HG03457 (cell line): ENCODE measurements around the gene SYT8.

Source experiments
- ATAC-seq: cut with Tn5 transposase; IDR thresholded peaks from one replicate; pipeline ENCODE4 v1.9.1; 2021; ENCODE audit warnings: moderate number of reproducible peaks; ENCODE audit not compliant: unreplicated experiment

Gene SYT8

DNA sequence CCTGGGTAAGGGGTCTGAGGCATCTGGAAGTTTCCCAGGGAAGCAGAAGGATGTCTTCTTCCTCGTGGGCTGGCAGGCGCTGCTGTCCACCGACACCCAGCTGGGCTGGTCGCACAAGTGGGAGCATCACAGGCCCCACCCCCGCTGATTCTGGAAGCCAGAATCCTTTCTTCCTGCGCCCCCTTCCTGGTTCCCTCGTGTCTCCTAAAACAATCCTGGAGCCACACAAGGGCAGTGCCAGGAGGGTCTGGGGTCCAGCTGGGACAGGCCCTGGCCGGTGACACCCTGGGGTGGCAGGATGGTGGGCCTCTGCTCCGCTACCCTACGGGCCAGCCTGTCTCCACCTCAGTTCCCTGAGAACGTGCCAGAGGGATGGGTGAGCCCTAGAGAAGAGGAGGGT, 22.3 kb downstream of the SYT8 start:
- no peak for ATAC-seq

DNA sequence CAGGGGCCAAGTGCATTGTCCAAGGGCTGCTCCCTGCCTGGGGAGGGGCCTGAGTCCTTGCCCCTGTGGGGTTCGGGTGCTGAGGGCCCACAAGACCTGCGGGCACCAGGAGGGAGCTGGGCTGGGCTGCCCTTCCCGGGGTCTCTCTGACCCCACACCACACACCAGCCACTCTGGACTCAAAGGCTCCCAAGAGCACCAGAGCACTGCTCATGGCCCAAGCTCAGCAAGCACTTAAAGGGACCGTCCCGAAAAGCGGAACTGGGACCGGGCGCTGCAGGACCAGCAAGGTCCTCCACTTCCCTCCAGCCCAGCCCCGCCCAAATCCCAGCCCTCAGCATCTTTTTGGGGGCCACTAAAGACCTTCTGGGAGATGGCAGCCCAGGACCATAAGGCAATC, 23.4 kb downstream of the SYT8 start:
- ATAC-seq = no peak

DNA sequence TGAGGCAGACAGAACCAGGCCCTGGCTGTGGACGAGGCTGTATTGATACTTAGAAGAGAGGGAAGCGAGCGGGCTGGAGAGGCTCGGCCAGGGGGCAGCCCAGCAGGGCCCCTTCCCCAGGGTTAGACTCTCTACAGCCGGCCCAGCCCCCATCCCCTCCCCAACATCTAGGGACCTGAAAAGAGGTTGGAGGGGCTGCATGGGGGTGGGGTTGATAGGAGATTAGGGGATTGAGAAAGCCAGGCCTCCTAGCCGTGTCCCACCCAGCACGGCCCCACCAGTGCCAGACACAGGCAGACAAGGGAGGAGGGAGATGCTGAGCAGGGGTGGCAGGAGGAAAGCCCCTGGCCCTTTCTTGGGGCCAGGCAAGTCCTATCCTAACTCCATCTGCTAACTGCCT, 23.8 kb downstream of the SYT8 start:
- ATAC-seq = no peak

DNA sequence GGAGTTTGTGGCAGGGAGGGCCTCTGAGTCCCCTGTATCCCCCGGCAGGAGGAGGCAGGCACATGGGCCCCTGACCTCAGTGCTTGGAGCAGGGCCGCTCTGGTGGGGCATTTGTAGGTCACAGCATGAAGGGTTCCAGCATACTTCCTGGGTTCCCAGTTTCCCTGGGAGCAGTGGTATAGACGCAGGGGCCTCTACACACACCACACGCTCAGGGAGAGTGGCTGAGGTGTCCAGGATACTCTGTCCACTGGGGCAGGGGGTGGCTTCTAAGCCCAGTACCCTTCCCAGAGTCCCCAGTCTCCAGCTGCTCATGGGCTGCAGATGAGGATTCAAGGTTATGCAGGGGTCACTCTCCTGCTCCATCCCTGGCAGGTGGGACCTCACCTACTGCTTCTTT, 24.2 kb downstream of the SYT8 start:
- no peak for ATAC-seq

DNA sequence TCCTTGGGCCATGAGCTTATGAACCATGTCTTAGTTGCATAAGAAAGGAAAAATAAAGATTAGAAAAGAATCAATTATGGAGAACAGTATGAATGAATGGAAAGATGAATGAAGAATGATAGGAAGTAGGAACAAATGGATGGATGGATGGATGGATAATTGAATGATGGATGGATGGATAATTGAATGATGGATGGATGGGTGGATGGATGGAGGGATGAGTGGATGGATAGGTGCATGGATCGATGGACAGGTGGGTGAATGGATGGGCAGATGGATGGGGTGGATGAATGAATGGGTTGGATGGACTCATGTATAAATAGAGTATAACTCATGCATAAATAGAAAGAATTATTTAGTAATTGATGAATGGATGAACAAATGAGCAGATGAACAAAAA, 25.3 kb downstream of the SYT8 start:
- no peak for ATAC-seq

DNA sequence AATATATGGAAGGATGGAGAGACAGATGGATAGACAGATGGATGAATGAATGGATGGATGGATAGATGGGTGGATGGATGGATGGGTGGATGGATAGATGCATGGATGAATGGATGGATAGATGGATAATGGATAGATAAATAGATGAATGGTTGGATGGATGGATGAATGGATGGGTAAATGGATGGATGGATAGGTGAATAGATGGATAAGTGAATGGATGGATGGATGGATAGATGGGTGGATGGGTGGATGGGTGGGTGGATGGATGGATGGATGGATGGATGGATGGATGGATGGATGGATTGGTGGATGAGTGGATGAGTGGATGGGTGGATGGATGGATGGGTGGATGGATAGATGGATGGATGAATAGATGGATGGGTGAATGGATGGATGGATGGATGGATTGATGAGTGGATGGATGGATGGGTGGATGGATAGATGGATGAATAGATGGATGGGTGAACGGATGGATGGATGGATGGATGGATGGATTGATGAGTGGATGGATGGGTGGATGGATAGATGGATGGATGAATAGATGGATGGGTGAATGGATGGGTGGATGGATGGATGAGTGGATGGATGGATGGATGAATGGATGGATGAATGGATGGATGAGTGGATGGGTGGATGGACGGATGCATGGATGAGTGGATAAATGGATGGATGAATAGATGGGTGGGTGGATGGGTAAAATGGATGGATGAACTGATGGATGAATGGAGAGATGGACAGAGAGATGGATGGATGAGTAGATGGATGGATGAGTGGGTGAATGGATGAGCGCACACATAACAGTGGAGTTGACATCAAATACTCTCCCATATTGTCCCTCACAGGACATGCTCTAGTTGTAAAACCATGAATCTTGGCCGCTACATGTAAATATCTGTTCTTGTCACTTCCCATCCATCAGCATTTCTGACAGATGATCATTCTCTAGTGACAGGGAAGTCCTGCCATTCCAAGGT, 26.9 kb downstream of the SYT8 start:
- ATAC-seq = no peak

DNA sequence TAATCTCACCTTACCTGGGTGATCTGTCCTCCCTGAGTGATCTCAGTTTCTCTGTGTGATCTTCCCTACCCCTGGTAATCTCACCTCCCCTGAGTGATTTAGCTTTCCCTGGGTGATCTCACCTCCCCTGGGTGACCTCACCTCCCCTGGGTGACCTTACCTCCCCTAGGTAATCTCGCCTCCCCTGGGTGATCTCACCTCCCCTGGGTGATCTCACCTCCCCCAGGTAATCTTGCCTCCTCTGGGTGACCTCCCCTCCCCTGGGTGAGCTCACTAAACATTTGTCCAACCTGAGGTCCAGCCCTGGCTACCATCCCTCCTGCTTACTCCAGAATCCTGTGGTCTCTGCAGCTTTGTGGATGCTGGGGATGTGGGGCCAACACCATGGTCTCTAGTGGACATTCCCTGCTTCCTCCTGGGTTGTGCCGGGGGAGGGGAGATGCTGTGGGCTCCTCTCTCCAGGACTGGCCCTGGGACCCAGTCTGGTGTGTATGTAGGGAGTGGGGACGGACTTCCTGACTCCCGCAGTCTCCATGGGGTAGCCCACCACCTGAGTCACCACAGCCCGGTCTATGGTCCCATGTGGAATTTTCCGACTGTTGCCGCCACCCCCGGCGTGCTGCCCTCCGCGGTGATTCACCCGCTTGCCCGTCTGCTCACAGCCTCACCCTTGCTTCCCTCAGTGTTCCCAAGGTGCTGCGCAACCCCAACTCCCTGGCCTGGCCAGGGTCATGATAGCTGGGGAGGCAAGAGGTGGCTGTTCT, 28.0 kb downstream of the SYT8 start:
- ATAC-seq = no peak

DNA sequence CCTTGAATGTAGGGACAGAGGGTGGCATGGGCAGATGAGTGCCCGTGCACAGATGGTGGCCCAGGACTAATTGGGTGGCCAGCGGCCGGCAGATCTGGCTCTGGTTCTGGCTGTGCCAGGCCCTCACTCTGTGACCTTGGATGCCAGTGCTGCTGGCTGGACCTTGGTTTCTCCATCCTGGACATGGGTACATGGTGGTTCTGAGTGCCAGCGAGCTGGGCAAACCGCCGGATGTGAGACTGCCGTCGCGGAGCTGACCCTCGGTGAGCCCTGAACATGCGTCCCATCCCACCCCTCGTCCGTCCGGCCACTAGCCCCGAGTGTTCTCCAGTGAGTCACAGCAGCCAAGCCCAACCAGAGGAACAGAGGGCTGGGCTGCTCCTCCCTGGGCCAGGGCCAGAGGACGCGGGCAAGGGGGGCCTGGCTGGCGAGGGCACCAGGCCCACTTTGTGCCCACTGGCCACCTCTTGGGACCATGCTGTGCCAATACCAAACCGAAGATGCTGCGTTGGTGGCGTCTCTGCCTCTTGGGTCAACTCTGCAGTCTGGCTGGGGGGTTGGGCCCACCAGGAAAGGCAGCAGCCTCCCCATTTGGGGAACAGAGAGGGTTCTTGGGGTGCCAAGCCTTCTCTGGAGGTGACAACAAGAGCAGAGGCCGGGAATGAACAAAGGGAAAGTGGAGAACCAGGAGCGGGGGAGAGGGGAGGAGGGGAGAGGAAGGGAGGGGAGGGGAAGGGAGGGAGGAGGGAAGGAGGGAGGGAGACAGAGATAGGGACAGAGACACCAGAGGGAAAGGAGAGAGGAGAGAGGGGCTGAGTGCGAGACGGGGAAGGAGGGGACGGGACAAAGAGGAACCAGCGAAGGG, 28.8 kb downstream of the SYT8 start:
- no peak for ATAC-seq

DNA sequence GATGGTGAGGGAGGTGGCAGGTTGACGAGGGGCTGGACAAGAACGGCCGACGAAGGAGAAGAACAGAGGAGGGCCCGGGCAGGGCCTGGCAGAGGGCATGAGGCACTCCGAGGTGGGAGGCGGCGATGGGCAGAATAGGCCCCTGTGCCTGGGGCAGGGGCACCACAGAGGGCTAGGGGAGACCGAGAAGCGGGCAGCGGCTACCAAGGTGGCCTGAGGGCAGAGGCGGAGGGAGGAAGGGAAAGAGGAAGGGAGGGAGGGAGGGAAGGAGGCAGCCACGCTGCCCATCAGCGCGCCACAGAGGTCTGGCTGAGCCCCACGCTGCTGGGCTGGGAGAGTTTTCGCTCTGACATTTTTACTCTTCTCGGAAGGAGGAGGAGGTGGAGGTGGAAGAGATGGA, 29.4 kb downstream of the SYT8 start:
- ATAC-seq = no peak

DNA sequence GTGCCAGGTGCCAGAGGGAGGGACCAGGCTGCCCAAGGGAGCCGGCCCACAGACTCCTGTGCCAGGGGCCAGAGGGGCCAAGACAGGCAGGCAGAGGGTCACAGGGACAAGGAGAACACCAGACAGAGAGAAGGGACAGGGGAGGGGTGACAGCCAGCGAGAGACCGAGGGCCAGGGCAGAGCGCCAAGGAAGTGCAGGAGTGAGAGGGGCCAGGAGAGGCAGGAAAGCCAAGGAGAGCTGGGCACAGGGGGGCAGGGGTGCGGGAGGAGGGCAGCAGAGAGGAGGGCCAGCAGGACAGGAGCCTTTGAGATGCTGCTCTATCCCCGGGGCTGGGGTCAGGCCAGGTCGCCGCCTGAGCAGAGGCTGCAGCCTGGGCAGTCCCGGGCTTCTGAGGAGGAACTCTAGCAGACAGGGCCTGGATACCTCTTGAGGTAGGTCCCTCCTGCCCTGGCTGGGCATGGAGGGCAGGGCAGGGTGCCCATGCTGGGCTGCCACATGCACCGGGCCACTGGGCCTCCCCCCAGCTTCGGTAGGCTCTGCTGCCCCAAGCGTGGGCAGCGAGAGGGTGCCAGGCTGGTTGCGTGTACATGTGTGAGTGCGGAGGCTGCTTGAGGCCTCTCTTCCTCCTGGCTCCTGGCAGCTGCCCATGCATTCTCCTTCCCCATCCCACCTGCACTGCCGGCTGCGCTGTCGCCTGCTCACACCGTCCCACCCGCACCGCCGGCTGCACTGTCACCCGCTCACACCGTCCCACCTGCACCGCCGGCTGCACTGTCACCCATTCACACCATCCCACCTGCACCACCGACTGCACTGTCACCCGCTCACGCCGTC, 30.3 kb downstream of the SYT8 start:
- ATAC-seq = no peak

DNA sequence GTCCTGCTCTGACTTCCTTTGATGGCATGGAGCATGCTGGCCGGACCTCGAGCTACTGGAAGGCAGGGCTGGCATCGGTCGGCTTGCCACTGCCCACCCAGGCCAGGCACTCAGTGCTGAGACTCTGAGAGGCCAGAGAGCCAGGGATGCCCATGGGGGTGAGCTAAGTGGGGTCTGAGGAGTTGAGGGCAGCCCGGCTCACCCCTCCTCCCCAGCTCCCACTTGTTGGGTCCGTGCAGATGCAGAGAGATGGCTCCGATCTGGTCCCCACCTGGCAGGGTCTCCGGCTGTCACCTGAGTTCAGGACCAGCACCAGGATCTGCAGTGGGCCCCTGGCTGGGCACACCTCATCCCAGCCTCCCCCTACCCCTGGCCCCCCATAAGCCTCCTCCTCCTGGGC, 31.4 kb downstream of the SYT8 start:
- no peak for ATAC-seq

DNA sequence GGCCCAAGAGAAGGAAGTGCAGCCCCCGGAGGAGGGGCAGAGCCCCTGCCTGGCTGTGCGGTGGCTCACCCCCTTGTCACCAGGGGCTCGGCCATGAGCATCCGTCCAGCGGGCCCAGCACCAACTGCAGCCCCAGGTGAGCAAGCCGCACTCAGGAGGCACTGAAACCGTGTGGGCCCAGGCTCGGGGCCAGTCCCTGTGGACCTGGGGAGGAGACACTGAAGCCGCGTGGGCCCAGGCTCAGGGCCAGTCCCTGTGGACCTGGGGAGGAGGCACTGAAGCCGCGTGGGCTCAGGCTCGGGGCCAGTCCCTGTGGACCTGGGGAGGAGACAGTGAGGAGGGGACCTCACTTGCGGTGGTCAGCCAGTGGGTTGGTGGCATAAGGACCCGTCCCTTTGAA, 32.0 kb downstream of the SYT8 start:
- ATAC-seq = no peak

DNA sequence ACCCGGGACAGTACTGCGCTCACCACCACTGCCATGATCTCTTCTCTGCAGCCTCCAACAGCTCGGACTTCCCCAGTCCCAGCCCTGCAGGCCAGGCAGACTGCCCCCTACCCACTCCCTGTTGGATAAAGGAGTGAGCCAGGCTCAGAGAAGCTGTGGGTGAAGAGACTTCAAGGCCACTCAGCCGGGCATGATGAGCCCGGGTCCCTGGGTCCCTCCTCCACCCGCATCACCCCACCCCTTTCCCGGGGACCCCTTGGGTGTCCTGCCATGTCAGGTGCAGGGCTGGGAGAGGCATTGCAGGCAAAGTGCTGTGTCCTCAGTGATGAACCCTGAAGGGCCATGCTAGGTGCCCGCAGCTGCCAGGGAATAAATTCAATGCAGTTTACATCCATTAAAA, 32.6 kb downstream of the SYT8 start:
- no peak for ATAC-seq

DNA sequence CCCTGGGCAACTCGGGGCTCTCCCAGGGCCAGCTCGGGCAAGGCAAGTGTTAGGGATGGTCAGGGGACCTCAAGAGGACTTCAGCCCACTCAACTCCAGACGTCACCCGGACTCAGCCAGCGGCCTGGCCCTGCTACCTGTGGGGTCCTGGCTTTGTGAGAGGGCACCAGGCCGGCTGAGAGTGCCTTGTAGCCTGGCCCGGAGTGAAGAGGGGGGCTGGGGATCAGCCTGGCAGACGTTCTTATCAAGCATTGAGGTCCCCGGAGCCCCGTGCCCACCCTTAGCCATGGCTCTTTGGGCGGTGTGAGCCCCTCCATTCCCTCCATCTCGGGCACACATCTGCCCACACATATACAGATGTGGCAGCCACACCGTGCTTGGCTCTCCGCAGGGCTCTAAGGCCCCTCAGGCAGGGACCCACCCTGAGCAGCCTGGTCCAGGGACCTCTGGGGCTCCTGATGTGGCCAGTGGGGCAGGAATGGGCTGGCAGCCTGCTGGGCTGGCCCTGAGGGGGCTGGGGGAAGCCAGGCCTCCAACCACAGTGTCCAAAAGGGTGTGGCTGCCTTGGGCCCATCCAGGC, 33.4 kb downstream of the SYT8 start:
- ATAC-seq = no peak

DNA sequence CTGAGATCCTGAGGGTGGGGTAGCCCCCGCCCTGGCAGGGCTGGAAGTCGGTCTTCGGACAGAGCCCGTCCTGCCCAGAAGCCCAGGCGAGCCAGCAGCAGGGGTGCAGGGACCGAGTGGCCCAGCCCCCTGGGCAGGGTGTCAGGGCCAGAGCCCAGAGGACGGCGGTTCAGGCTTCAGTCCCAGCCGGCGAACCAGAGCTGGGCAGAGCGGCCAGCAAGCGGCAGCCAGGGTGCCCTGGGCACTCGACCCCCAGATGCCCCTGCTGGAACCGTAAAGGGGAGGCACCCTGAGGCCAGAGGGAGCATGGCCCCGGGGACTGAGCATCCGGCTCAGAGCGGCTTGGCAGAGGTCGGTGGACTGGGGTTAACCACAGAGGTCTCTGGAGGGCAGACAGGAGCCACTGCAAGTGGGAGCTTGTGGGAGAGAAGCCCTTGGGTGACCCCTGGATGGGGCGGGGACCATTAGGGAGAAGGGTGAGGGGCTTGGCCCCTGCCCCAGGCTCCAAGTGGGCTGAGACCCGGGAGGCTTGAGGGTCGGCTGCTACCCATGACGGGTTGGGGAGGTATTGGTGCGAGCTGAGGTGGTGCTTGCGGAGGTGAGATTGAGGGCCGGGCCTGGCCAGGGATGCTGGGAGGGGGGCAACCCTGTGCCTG, 34.0 kb downstream of the SYT8 start:
- no peak for ATAC-seq

DNA sequence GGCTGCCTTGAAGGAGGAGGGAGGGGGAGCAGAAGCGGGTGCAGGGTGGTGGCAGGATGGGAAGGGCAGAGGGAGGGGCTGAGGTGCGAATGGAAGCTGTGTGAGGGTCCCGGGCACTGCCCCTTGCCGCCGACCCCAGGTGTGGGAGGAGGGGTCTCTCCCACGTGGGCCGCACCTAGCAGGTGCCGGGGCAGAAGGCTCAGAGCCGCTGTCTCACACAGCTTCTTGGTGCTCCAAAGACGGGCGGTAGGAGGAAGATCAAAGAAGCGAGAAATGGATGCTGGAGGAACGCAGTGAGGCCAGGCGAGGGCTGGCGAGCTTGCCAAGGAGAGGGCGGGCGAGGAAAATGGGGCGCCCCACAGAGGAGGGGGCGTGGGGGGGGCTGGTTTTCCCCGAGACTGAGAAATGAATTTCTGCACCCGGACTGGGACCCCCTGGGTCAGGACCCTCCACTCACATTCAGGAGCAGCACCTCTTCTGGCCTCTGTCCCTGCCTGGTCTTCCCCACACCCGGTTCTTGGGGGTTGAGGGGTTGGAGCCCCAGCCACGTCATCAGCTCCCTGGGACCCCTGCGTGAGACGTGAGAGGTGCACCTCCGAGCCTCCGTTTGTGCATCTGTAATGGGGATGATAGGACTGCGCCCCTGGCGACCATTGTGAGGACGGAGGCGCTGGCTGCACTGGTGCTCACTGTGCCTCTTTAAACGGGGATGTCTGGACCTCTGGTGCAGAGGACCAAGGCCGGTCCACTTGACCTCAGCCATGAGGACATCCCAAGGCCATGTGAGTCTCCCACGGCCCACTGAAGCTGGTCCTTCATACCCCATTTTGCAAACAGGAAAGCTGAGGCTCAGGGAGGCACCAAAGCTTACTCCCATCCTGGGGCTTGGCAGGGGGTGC, 34.9 kb downstream of the SYT8 start:
- ATAC-seq = no peak

DNA sequence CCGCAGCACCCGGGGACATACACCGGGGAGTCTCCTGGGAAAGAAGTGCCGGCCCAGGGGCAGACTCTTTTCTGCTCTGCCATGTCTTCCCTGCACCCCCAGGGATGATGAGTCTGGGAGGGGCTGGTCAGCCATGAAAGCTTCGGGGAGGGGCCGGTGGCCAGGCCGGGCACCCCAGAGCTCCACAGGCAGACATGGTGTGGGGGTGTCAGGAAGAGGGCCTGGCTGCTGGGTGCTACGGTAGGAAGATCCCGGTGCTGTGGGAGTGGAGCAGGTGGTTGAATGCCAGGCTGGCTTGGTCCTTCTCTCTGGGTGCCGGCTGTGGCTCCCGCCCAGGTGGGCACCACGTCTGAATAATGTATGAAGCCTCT, 35.5 kb downstream of the SYT8 start:
- no peak for ATAC-seq

DNA sequence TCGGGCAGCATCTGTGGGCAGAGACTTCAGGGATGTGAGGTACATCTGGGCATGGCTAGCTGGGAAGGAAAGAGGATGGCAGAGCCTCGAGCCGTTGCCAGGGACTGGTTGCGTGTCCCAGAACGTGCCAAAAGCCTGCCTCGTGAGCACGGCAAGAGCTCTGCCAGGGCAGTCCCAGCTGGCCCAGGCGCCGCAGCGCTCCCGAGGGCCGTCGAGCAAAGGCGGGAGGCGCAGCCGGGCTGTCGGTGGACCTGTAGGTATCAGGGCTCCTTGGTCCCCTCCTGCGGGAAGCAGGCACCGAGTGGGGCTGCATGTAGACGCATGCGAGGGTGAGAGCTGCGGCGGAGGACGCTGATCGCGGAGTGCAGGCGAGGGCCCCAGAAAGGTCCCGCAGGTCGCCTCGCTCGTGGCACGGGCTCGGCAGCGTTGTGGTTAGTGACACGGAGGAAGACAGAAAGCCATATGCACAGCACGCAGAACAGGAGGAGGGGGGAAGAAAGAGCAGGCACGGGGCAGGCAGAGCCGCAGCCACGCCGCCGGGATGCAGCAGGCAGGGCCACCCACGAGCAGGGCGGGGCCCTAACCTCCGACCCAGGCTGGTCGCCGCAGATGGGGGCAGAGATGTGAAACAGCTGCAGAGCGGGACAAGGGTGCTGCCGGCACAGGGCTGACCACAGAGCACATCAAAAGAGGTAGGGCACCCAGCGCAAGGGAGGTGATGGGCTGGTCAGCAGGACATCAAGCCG, 36.1 kb downstream of the SYT8 start:
- no peak for ATAC-seq
